ENCODE measurements around the gene PRPF39. TPM values are rescaled to one million over a fixed set of nuclear protein-coding genes. Genes with fewer than 3 reads are reported as not detected.
A peak's percentile ranks its signal among the peaks of the same experiment; 100 is the strongest.

The PRPF39 gene
- total and polyA plus RNA-seq, 2 of the 13 experiments (the other 11 are each of a cell fraction or from before 2014, with no cell fraction given): 44.2 to 65.0 TPM

- intact Hi-C loops (cut with micrococcal nuclease; ENCODE audit: unreplicated experiment): no loop called here
- ATAC-seq: no peak
- WGBS (ENCODE audit: low lambda C conversion rate): 98% methylated on average over 3 of the region's 3 CpGs
- ChIA-PET POLR2A (no interaction called here), CTCF (ENCODE audit: low intra/inter-chr PET ratio, low total read pairs) (no interaction called here)
- no peak for FAIRE-seq
- Histone ChIP-seq H3K36me3 (replicated peaks in 1 of 2; ENCODE audit: control insufficient read depth in 1 of 2, insufficient read depth in 2 of 2, low read length in 2 of 2) (peaks cover 0 to 4% of the 10 kb centered on the region in 2 experiments; a peak in 3 of 5 replicates), H3K4me3 (replicated peaks in 1 of 3; ENCODE audit: insufficient read depth in 1 of 3, low read depth in 2 of 3, low read length in 3 of 3) (no peak overlapping the region), H2AFZ (ENCODE audit: low read length) (no peak overlapping the region), H3K27me3 (ENCODE audit: control insufficient read depth in 1 of 2, insufficient read depth in 2 of 2, low read length in 2 of 2) (no peaks in the 10 kb centered on the region), H3K4me2 (ENCODE audit: low read depth, low read length) (no peak overlapping the region), H3K27ac (ENCODE audit: extremely low read length, insufficient read depth, low read length) (no peak overlapping the region), H3K79me2 (ENCODE audit: insufficient read depth, low read length) (no peaks in the 10 kb centered on the region), H3K9ac (ENCODE audit: insufficient read depth, low read depth, low read length) (no peak overlapping the region), H4K20me1 (ENCODE audit: insufficient read depth, low read length) (no peaks in the 10 kb centered on the region), H3K4me1 (ENCODE audit: insufficient read depth, low read length) (no peaks in the 10 kb centered on the region), H3K9me3 (ENCODE audit: low read length) (no peaks in the 10 kb centered on the region)
- no TSS peak for BruUV-seq (replicated peaks)
- TF ChIP-seq GATAD2A (CRISPR knock-in tag; IDR thresholded peaks at IDR 0.05) (no peak), NFE2L2 (IDR thresholded peaks at IDR 0.05; ENCODE audit: low read length) (peak; percentile 50), SNAPC5 (CRISPR knock-in tag; IDR thresholded peaks at IDR 0.05; ENCODE audit: borderline replicate concordance) (no peak)
- no peak for DNase-seq (ENCODE audit: low spot score)
- in situ Hi-C loops (cut with HindIII; ENCODE audit: extremely low pct_ligation_motif_present, low pct_unique_long_range_greater_than_20kb): no loop called here
Measured at GRCh38 chr14:45149602-45150001, 65.7 kb downstream of the PRPF39 start.

- H3K9ac ChIP-seq (ENCODE audit: insufficient read depth, low read depth, low read length): no peak overlapping the region
- WGBS (ENCODE audit: low lambda C conversion rate): 96% methylated on average over 4 of the region's 4 CpGs
- in situ Hi-C loops (cut with HindIII; ENCODE audit: extremely low pct_ligation_motif_present, low pct_unique_long_range_greater_than_20kb): no loop called here
- no peaks in the 10 kb centered on the region for H4K20me1 ChIP-seq (ENCODE audit: insufficient read depth, low read length)
- intact Hi-C loops (cut with micrococcal nuclease; ENCODE audit: unreplicated experiment): no loop called here
- H3K27me3 ChIP-seq (ENCODE audit: control insufficient read depth in 1 of 2, insufficient read depth in 2 of 2, low read length in 2 of 2): no peaks in the 10 kb centered on the region
- no peak overlapping the region for H3K27ac ChIP-seq (ENCODE audit: extremely low read length, insufficient read depth, low read length)
- no peaks in the 10 kb centered on the region; a peak in 2 of 5 replicates for H3K36me3 ChIP-seq (replicated peaks in 1 of 2; ENCODE audit: control insufficient read depth in 1 of 2, insufficient read depth in 2 of 2, low read length in 2 of 2)
- no peak overlapping the region for H2AFZ ChIP-seq (ENCODE audit: low read length)
- no peaks in the 10 kb centered on the region for H3K4me1 ChIP-seq (ENCODE audit: insufficient read depth, low read length)
- ChIA-PET POLR2A (no interaction called here), CTCF (ENCODE audit: low intra/inter-chr PET ratio, low total read pairs) (no interaction called here)
- ATAC-seq: no peak
- no TSS peak for BruUV-seq (replicated peaks)
- no peak for FAIRE-seq
- no peak overlapping the region for H3K4me2 ChIP-seq (ENCODE audit: low read depth, low read length)
- H3K4me3 ChIP-seq (replicated peaks in 1 of 3; ENCODE audit: insufficient read depth in 1 of 3, low read depth in 2 of 3, low read length in 3 of 3): no peak overlapping the region
- DNase-seq (ENCODE audit: low spot score): no peak
- no peaks in the 10 kb centered on the region for H3K9me3 ChIP-seq (ENCODE audit: low read length)
- H3K79me2 ChIP-seq (ENCODE audit: insufficient read depth, low read length): no peaks in the 10 kb centered on the region
- TF ChIP-seq PATZ1 (CRISPR knock-in tag; IDR thresholded peaks at IDR 0.05): no peak
- TF ChIP-seq SP4 (CRISPR knock-in tag; IDR thresholded peaks at IDR 0.05): no peak
- no peak for TF ChIP-seq MLLT10 (CRISPR knock-in tag; IDR thresholded peaks at IDR 0.05)
- TF ChIP-seq HIVEP1 (CRISPR knock-in tag; IDR thresholded peaks at IDR 0.05): no peak
- TF ChIP-seq MTF2 (CRISPR knock-in tag; IDR thresholded peaks at IDR 0.05; ENCODE audit: borderline replicate concordance): no peak
- no peak for TF ChIP-seq ARID4A (CRISPR knock-in tag; IDR thresholded peaks at IDR 0.05; ENCODE audit: borderline replicate concordance)
- no peak for TF ChIP-seq RXRB (CRISPR knock-in tag; IDR thresholded peaks at IDR 0.05; ENCODE audit: borderline replicate concordance)
- TF ChIP-seq AGO2 (optimal IDR thresholded peaks at IDR 0.05; ENCODE audit: low read depth, low read length): no peak
- no peak for TF ChIP-seq REPIN1 (CRISPR knock-in tag; IDR thresholded peaks at IDR 0.05; ENCODE audit: borderline replicate concordance, low read depth)
- no peak for TF ChIP-seq NFE2L2 (IDR thresholded peaks at IDR 0.05; ENCODE audit: low read length)
- no peak for TF ChIP-seq ZBTB7A (CRISPR knock-in tag; IDR thresholded peaks at IDR 0.05)
- no peak for TF ChIP-seq ZNF17 (CRISPR knock-in tag; IDR thresholded peaks at IDR 0.05)
Measured at GRCh38 chr14:45150386-45150890, 66.5 kb downstream of the PRPF39 start.

All from HepG2 (cell line).